HepG2 (cell line): Measurements from ENCODE around the gene ATG4A. TPM values are rescaled to one million over a fixed set of nuclear protein-coding genes. Genes with fewer than 3 reads are reported as not detected.

ENCODE experiments used
- ATAC-seq: fragments of 200-7000 bp; cut with Tn5 transposase; 3 replicates; pipeline ENCODE4 v1.9.1; 2020; ENCODE audit warnings: mild to moderate bottlenecking, moderate library complexity
- BruUV-seq: library from RNA; stranded (reverse); fragments of 400-500 nt; replicated peaks from 2 replicates; lab custom pipeline; 2021; lab: Mats Ljungman, UMichigan
- CTCF ChIA-PET: fragments of 300-600 bp; formaldehyde crosslinking; extraction: SDS; loops from one replicate; lab custom pipeline; 2021; ENCODE audit warnings: low total read pairs, inconsistent platforms, low intra/inter-chr PET ratio; lab: Yijun Ruan, JAX
- POLR2A ChIA-PET: fragments of 350-600 bp; sonication (Branson Sonifier 250); formaldehyde crosslinking; loops from one replicate; lab custom pipeline; 2020; ENCODE audit warnings: antibody characterized with exemption, inconsistent platforms; lab: Yijun Ruan, JAX
- DNase-seq: peaks from one replicate; pipeline ENCODE4 v3.0.0-alpha.2; 2015; ENCODE audit warnings: low spot score
- FAIRE-seq: peaks from 3 replicates; lab custom pipeline; 2011; peaks lifted over from hg19 to GRCh38; lab: Jason Lieb, UNC
- H2AFZ ChIP-seq: one replicate; pipeline ENCODE4 v1.6.1; 2011; ENCODE audit warnings: low read length, inconsistent platforms
- H3K27ac ChIP-seq: fragments of 300-600 bp; 3 replicates; pipeline ENCODE4 v1.8.0; 2011; ENCODE audit warnings: mixed run types, mild to moderate bottlenecking, mixed read lengths, low read length, inconsistent platforms; ENCODE audit not compliant: insufficient read depth; ENCODE audit errors: extremely low read length
- H3K27me3 ChIP-seq, 2 experiments: fragments of 200-600 bp in 1 of 2; 2 replicates in 1 of 2; 3 replicates in 1 of 2; pipeline versions ENCODE4 v1.6.0 to v1.8.0; 2011; ENCODE audit warnings: low read length in 2 of 2, mild to moderate bottlenecking in 2 of 2, moderate library complexity in 2 of 2, inconsistent platforms in 1 of 2; ENCODE audit not compliant: insufficient read depth in 2 of 2, control insufficient read depth in 1 of 2
- H3K36me3 ChIP-seq, 2 experiments: fragments of 200-600 bp in 1 of 2; replicated peaks in 1 of 2; 2 replicates in 1 of 2; 3 replicates in 1 of 2; pipeline versions ENCODE4 v1.5.1 to v1.8.0; 2011; ENCODE audit warnings: low read length in 2 of 2, inconsistent platforms in 1 of 2; ENCODE audit not compliant: insufficient read depth in 2 of 2, control insufficient read depth in 1 of 2
- H3K4me1 ChIP-seq: 2 replicates; pipeline ENCODE4 v1.5.1; 2012; ENCODE audit warnings: low read length, inconsistent platforms; ENCODE audit not compliant: insufficient read depth
- H3K4me2 ChIP-seq: 2 replicates; pipeline ENCODE4 v1.6.0; 2011; ENCODE audit warnings: low read depth, low read length, inconsistent platforms
- H3K4me3 ChIP-seq, 3 experiments: fragments of 200-600 bp in 1 of 3; sonication (generic), shearing (Covaris generic) in 1 of 3; replicated peaks in 1 of 3; 2 replicates each; pipeline ENCODE4 v1.5.1; 2011 to 2016; ENCODE audit warnings: low read length in 3 of 3, inconsistent platforms in 2 of 3, low read depth in 2 of 3, mild to moderate bottlenecking in 2 of 3, control low read depth in 1 of 3, mixed read lengths in 1 of 3; ENCODE audit not compliant: insufficient read depth in 1 of 3
- H3K79me2 ChIP-seq: one replicate; pipeline ENCODE4 v1.6.1; 2011; ENCODE audit warnings: low read length, inconsistent platforms; ENCODE audit not compliant: insufficient read depth
- H3K9ac ChIP-seq: 2 replicates; pipeline ENCODE4 v1.6.0; 2011; ENCODE audit warnings: mild to moderate bottlenecking, low read depth, low read length, inconsistent platforms; ENCODE audit not compliant: insufficient read depth
- H3K9me3 ChIP-seq: 2 replicates; pipeline ENCODE4 v1.5.1; 2012; ENCODE audit warnings: mild to moderate bottlenecking, low read length
- H4K20me1 ChIP-seq: 2 replicates; pipeline ENCODE4 v1.6.0; 2011; ENCODE audit warnings: inconsistent platforms, mild to moderate bottlenecking, low read length, moderate library complexity; ENCODE audit not compliant: insufficient read depth
- GMEB1 ChIP-seq: sonication (generic); formaldehyde crosslinking; IDR thresholded peaks from 2 replicates; pipeline ENCODE4 v1.5.1; 2020; ENCODE audit warnings: missing genetic modification reagents, mild to moderate bottlenecking, borderline replicate concordance
- MXD1 ChIP-seq: sonication (generic); formaldehyde crosslinking; IDR thresholded peaks from 2 replicates; pipeline ENCODE4 v1.4.0; 2020; ENCODE audit warnings: mild to moderate bottlenecking, missing genetic modification reagents
- NFAT5 ChIP-seq: sonication (generic); formaldehyde crosslinking; IDR thresholded peaks from 2 replicates; pipeline ENCODE4 v1.4.0; 2020; ENCODE audit warnings: missing genetic modification reagents
- NR2F1 ChIP-seq, 2 experiments: fragments of 450-650 bp in 1 of 2; formaldehyde crosslinking in 1 of 2; IDR thresholded peaks; 2 replicates each; pipeline versions ENCODE4 v1.5.0 to v1.6.1; 2016 to 2020; ENCODE audit warnings: mild to moderate bottlenecking in 1 of 2, missing compliant biosample characterization in 1 of 2, missing genetic modification reagents in 1 of 2, moderate library complexity in 1 of 2
- SMARCC2 ChIP-seq: fragments of 450-650 bp; IDR thresholded peaks from 2 replicates; pipeline ENCODE4 v1.6.1; 2017; ENCODE audit warnings: antibody characterized with exemption, mild to moderate bottlenecking
- SMYD3 ChIP-seq: sonication (generic); formaldehyde crosslinking; IDR thresholded peaks from 2 replicates; pipeline ENCODE4 v1.8.1; 2023; ENCODE audit warnings: mild to moderate bottlenecking, missing genetic modification reagents
- THYN1 ChIP-seq: sonication (generic); formaldehyde crosslinking; IDR thresholded peaks from 2 replicates; pipeline ENCODE4 v1.8.1; 2023; ENCODE audit warnings: low read depth, mild to moderate bottlenecking, moderate library complexity, missing genetic modification reagents, borderline replicate concordance
- XBP1 ChIP-seq: sonication (generic); formaldehyde crosslinking; IDR thresholded peaks from 2 replicates; pipeline ENCODE4 v1.5.0; 2020; ENCODE audit warnings: missing genetic modification reagents
- ZFP62 ChIP-seq: sonication (generic); formaldehyde crosslinking; IDR thresholded peaks from 2 replicates; pipeline ENCODE4 v1.4.0; 2020; ENCODE audit warnings: missing genetic modification reagents
- ZNF543 ChIP-seq: sonication (generic); formaldehyde crosslinking; IDR thresholded peaks from 2 replicates; pipeline ENCODE4 v1.4.0; 2020; ENCODE audit warnings: mild to moderate bottlenecking, missing genetic modification reagents
- ZNF570 ChIP-seq: sonication (generic); formaldehyde crosslinking; IDR thresholded peaks from 2 replicates; pipeline ENCODE4 v1.4.0; 2020; ENCODE audit warnings: mild to moderate bottlenecking, missing genetic modification reagents, borderline replicate concordance
- ZNF703 ChIP-seq: sonication (generic); formaldehyde crosslinking; IDR thresholded peaks from 2 replicates; pipeline ENCODE4 v1.5.1; 2020; ENCODE audit warnings: missing genetic modification reagents, mild to moderate bottlenecking, moderate library complexity, borderline replicate concordance
- ZNF746 ChIP-seq: sonication (generic); formaldehyde crosslinking; IDR thresholded peaks from 2 replicates; pipeline ENCODE4 v1.8.0; 2022; ENCODE audit warnings: mild to moderate bottlenecking, missing genetic modification reagents
- ZNF749 ChIP-seq: sonication (generic); formaldehyde crosslinking; IDR thresholded peaks from 2 replicates; pipeline ENCODE4 v1.8.0; 2022; ENCODE audit warnings: mild to moderate bottlenecking, missing genetic modification reagents, moderate library complexity, borderline replicate concordance
- ZNF780A ChIP-seq: sonication (generic); formaldehyde crosslinking; IDR thresholded peaks from 2 replicates; pipeline ENCODE4 v1.8.0; 2022; ENCODE audit warnings: mild to moderate bottlenecking, missing genetic modification reagents, moderate library complexity
- WGBS: methylation state at CpG from one replicate; pipeline ENCODE4 v1.1.6; 2017; ENCODE audit warnings: low lambda C conversion rate; 5-methylcytosine and 5-hydroxymethylcytosine counted together
- in situ Hi-C: cut with HindIII; loops from 2 replicates; pipeline ENCODE4 v1.10.0; 2017; ENCODE audit warnings: low pct_unique_long_range_greater_than_20kb; ENCODE audit not compliant: extremely low pct_ligation_motif_present
- intact Hi-C: fragments of 100-400 bp; cut with micrococcal nuclease; formaldehyde crosslinking; loops from one replicate; pipeline ENCODE4 v1.10.0; 2022; ENCODE audit not compliant: unreplicated experiment
- polyA plus RNA-seq, 8 experiments: library from polyadenylated mRNA; depleted of rRNA in 3 of 8; stranded (reverse) in 7 of 8; unstranded in 1 of 8; fragments of >200 nt; fragmentation: Illumina TruSeq in 4 of 8; extraction: Trizol in 4 of 8; gene quantifications; 2 replicates each; pipeline versions ENCODE4 v1.2.1 to v1.2.3, GENCODE V29; 2011 to 2016; ENCODE audit warnings: low read depth in 4 of 8, missing spikeins in 1 of 8, mixed read lengths in 1 of 8; ENCODE audit not compliant: insufficient read depth in 1 of 8
- total RNA-seq, 5 experiments: library from RNA; depleted of rRNA; stranded (reverse); fragments of >200 nt; fragmentation: Illumina TruSeq; extraction: Trizol; gene quantifications; 2 replicates each; pipeline ENCODE4 v1.2.3, GENCODE V29; 2016; ENCODE audit warnings: low read depth in 1 of 5

Gene ATG4A
- total and polyA plus RNA-seq, 2 of the 13 experiments (the other 11 are each of a cell fraction or from before 2014, with no cell fraction given), result 3.3 to 6.3 TPM

GRCh38 chrX:108167211-108167872 lies 75.8 kb downstream of the ATG4A start (continued):
- TF ChIP-seq NFAT5 (no peak), ZNF543 (no peak), ZNF746 (no peak), NR2F1 (CRISPR knock-in tag; IDR thresholded peaks at IDR 0.05) (no peak)

- Histone ChIP-seq H4K20me1 (no peaks in the 10 kb centered on the region), H3K79me2 (no peaks in the 10 kb centered on the region), H2AFZ (no peak overlapping the region), H3K4me2 (no peak overlapping the region), H3K27ac (no peak overlapping the region), H3K27me3 (no peaks in the 10 kb centered on the region), H3K9ac (no peak overlapping the region), H3K4me3 (no peak overlapping the region), H3K9me3 (no peaks in the 10 kb centered on the region), H3K36me3 (no peaks in the 10 kb centered on the region), H3K4me1 (no peaks in the 10 kb centered on the region)
- DNase-seq (no peak), ATAC-seq (no peak), FAIRE-seq (no peak)
- intact Hi-C loops, result no loop called here
- BruUV-seq, result no TSS peak
- 88% methylated on average over 6 of the region's 9 CpGs for WGBS
- ChIA-PET CTCF (no interaction called here), POLR2A (no interaction called here)
- in situ Hi-C loops, result no loop called here
- no peak for TF ChIP-seq SMYD3 (CRISPR knock-in tag)
- TF ChIP-seq ZNF780A, result no peak
- TF ChIP-seq XBP1 (CRISPR knock-in tag), result no peak
- no peak for TF ChIP-seq SMARCC2
- no peak for TF ChIP-seq ZNF570 (CRISPR knock-in tag)
- TF ChIP-seq ZNF703 (CRISPR knock-in tag), result no peak
- no peak for TF ChIP-seq THYN1
- no peak for TF ChIP-seq MXD1 (CRISPR knock-in tag)
- TF ChIP-seq GMEB1 (CRISPR knock-in tag), result no peak
- TF ChIP-seq ZFP62 (CRISPR knock-in tag), result no peak
- TF ChIP-seq ZNF749 (CRISPR knock-in tag), result no peak
Observed at GRCh38 chrX:108168961-108169740, 77.6 kb downstream of the ATG4A start.
